Smooth muscle cell of the pulmonary artery (primary cell): Measurements from ENCODE around the gene ARSD. TPM values are rescaled to one million over a fixed set of nuclear protein-coding genes. Genes with fewer than 3 reads are reported as not detected.

Experiments
- total RNA-seq: library from RNA; depleted of rRNA; stranded (reverse); fragments of >200 nt; gene quantifications from 2 replicates; pipeline ENCODE4 v1.2.3, GENCODE V29; 2014

The ARSD gene, protein sequence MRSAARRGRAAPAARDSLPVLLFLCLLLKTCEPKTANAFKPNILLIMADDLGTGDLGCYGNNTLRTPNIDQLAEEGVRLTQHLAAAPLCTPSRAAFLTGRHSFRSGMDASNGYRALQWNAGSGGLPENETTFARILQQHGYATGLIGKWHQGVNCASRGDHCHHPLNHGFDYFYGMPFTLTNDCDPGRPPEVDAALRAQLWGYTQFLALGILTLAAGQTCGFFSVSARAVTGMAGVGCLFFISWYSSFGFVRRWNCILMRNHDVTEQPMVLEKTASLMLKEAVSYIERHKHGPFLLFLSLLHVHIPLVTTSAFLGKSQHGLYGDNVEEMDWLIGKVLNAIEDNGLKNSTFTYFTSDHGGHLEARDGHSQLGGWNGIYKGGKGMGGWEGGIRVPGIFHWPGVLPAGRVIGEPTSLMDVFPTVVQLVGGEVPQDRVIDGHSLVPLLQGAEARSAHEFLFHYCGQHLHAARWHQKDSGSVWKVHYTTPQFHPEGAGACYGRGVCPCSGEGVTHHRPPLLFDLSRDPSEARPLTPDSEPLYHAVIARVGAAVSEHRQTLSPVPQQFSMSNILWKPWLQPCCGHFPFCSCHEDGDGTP
- 16.6 and 22.5 TPM in 2 replicates for total RNA-seq

DNA sequence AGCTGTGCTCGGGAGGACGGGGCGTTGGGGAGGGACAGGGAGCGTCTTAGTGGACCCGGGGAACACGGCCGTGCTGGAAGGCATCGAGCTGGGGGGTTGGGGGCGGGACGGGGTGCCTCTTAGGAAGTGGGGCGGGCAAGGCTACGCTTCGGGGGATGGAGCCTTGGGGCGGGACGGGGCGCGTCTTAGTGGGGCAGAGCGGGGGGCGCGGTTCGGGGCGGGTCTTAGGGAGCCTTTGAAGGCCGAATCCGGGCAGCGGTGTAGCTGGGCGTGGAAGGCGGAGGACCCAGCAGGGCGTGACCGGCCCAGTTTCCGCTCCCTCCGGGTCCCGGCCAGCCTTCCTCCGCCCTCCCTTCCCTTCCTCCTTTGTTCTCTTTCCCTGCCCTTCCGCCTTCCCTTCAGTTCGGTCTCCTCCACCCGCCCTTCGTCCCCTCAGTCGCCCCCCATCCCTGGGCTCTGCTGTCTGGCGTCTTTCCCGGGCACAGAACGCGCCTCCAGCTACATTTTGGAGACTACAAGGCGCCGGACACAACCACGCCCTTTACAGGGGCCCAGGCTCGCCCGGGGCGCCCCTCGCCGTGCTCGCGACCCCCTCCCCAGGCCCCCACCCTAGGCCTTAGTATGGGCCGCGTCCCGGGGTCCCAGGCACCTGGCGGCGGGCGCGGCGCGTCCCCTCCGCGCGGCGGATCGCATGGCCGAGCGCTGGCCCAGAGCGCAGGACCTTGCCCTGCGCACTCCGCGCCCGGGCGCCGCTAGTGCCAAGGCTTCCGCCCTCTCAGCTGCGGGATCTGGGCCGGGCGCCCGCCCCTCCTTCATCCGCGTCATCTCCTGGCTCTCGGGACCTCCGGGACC lies at the start of gene ARSD:
TSS of gene ARSD (minus strand) at position 757 of the 852 bp plus-strand sequence. CDS start at position 693, 64 bp downstream.

Other genes with a start within 250 kb of the ARSD start
- gene CD99, start 238.0 kb downstream of the ARSD start, total RNA-seq: 280 and 354 TPM in 2 replicates
- 1.2 and 5.8 TPM in 2 replicates for gene XG, start 177.3 kb downstream of the ARSD start, total RNA-seq
- gene GYG2, start 100.4 kb downstream of the ARSD start, total RNA-seq: 0.86 and 1.6 TPM in 2 replicates
- gene ARSH, start 77.2 kb upstream of the ARSD start, total RNA-seq: not detected in 2 replicates
- gene ARSF, start 112.1 kb upstream of the ARSD start, total RNA-seq: not detected in 2 replicates